PC-3 (cell line): Measurements from ENCODE around the gene CFAP65.

Source experiments
- CTCF ChIP-seq: fragments of 300-600 bp; sonication (generic); conservative IDR thresholded peaks from 2 replicates; pipeline ENCODE4 v1.5.1; 2017; ENCODE audit warnings: antibody characterized with exemption, low read depth, mild to moderate bottlenecking, low read length
- EZH2 ChIP-seq: fragments of 300-600 bp; sonication (generic); IDR thresholded peaks from one replicate; pipeline ENCODE4 v1.6.1; 2017; ENCODE audit warnings: antibody characterized with exemption, mild to moderate bottlenecking, low read length; ENCODE audit not compliant: unreplicated experiment
- EZH2phosphoT487 ChIP-seq: fragments of 300-600 bp; sonication (generic); IDR thresholded peaks from 2 replicates; pipeline ENCODE4 v1.6.1; 2018; ENCODE audit warnings: mild to moderate bottlenecking, antibody characterized with exemption, low read length, borderline replicate concordance

GRCh38 chr2:219071131-219071816 lies 30.0 kb upstream of the CFAP65 start:
- TF ChIP-seq EZH2, result no peak
- TF ChIP-seq CTCF, result no peak
- no peak for TF ChIP-seq EZH2phosphoT487
